Cardiac septum (tissue), 1 donor: ENCODE data around the gene LMBR1. TPM values are rescaled to one million over a fixed set of nuclear protein-coding genes. Genes with fewer than 3 reads are reported as not detected.

Source experiments
- DNase-seq: peaks from one replicate; pipeline ENCODE4 v3.0.0-alpha.2; 2020; ENCODE audit warnings: low spot score
- intact Hi-C: fragments of 100-400 bp; cut with DNase I; formaldehyde crosslinking; loops from one replicate; pipeline ENCODE4 v1.14.0; 2022
- total RNA-seq: library from RNA; stranded (reverse); fragmentation: NEBNext Ultra II Directional; extraction: Animal tissue kit (Norgen Biotek cat#: 25700); gene quantifications from one replicate; pipeline ENCODE4 v1.2.1, GENCODE V29; 2021
- donor health status: DM: no; HTN: no; CAD: no.

Gene LMBR1
- total RNA-seq, 1 donor from 2014 or later: 40.3 TPM

DNA sequence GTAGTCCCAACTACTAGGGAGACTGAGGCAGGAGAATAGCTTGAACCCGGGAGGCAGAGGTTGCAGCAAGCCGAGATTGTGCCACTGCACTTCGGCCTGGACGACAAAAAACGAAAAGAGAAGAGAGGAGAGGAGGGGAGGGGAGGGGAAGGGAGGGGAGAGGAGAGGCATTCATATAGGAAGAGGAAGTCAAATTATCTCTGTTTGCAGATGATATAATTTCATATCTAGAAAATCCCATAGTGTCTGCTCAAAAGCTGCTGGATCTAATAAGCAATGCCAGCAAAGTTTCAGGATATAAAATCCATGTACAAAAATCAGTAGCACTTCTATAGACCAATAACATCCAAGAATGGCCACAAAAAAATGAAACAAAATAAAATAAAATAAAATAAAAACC is 120.3 kb downstream of the LMBR1 start:
- intact Hi-C loops: no loop called here
- DNase-seq: no peak

DNA sequence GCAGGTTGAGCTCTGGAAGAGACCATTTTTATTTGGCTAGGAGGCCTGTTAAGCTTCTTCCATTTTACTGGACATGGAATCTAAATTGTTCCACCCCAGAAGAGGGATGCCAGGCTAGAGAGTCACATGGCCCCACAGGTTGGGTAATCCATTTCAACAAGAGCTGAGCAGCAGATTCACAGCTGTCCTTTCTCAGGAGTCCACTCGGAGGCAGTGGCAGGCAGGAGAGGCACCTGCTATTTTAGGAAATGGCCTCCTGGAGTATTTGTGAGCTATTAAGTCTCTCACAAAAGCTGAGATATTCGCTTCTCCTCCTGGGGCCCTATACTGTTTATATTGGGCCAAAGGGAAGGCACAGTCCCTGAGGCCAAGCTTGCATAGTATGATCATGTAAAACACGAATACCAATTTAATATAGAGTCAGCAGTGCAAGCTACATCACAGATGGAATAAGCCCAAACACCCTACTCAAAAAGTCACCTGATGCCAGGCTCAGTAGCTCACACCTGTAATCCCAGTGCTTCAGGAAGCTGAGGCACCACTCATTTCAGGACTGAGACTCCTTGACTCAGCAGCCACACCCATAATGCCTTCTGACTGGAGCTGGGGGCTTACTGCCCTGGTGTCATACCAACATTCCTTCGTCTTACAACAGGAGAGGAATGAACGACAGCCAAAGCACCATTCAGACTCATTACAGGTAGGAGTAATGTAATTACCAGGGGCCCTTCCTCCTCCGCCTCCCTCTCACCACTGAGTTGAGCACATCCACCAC is 124.1 kb downstream of the LMBR1 start:
- intact Hi-C loops: loop anchor here (10.0 kb wide), 1 partner anchor 974 kb away; no protein-coding TSS in a partner anchor
- DNase-seq: no peak

DNA sequence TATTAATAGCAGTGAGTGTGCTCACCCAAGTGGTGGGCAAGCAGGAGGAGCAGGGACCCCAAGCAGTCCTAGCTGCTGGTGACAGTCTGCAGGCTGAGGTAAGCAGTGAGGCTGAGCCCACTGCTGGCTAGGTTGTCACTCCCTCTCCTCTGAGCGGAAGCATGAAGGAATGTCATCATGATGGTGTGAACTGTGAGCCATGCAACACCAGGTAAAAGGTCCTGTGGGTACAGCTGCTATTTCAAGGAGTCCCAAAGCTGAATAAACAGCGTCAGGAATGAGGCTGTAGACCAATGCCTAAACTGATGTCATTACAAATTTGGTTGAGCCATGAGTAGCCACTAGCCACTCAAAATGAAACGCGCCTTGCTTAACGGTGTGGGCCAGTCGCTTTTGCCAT is 126.3 kb downstream of the LMBR1 start:
- intact Hi-C loops: loop anchor here (10.0 kb wide), 1 partner anchor 972 kb away; no protein-coding TSS in a partner anchor
- DNase-seq: no peak

DNA sequence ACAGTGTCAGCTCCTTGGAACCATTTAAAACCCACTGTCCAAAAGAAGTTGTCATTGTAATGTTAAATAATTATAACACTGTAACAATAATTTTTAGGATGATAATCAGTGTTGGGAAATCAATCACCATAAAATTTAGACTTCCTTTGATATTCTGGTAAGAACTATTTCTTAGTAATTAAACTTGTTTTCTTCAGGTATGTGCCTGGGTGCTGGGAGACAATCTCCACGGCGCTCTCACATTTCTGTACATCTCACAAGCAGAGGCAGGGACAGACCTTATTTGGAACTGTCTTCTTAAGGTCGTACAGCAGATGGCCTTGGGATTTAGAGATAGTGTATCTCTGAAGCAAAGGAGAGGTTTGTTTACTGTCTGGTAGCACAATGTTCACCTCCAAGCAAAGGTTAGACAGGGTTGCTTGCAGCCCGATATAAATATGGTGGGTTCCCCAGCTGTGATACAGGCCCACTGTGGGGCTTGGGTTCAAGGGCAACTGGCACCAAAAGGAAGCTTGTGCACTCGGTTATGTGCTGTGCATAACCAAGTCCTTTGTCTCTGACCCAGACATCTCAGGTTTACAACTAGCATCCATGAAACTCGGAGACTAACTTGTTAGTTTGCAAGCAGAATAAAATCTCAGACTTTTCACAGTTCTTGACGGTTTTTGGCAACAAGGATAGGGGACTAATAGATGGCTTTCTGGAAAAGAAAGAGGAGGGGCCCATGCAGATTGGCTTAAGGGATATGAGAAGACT is 126.9 kb downstream of the LMBR1 start:
- DNase-seq: no peak
- intact Hi-C loops: loop anchor here (10.0 kb wide), 1 partner anchor 971 kb away; no protein-coding TSS in a partner anchor

DNA sequence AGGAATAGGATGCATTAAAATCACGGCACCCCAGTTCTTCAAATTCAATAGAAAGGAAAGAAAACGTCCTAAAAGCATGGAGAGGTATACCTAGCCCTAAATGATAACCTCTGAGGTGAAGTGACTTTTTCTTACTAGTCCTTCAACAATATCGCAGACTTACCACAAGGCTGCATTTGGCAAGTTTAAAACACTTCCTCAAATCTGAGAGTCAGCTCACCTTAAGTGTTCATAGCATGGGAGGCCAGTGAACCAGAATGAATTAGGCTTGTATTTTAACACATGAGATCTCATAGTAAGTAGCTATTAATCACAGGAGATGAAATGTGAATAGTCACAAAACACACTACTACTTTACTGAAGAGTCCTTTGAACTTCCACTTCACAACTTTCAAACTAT is 128.2 kb downstream of the LMBR1 start:
- DNase-seq: no peak
- intact Hi-C loops: loop anchor here (10.0 kb wide), 1 partner anchor 970 kb away; no protein-coding TSS in a partner anchor

DNA sequence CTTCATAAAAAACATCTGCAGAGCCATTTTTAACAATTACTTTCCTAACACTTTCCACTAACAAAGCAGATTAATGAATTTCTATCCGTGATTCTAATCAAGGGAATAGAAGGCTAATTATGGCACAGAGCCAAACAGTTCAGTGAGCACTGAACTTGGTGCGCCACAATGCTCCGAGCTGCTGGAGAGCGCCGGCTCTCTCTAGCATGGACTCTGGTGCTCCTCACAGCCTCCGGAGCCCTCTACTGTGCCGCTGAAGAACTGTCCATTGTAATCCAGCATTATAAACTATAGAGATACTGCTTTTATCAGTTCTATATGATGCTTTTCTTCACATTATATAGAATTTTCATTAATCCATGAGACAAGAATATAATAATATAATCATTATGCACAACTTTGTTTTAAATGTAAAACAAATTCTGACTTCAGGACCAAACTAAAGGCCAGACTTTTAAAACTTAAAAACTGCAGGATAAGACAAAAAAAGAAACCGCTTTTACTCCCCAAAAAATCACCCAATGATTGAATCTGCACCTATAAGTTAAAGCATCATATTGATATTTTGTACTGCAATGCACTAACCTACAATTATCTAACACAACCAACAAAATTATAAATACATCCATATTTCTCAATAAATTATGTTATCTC is 128.8 kb downstream of the LMBR1 start:
- intact Hi-C loops: loop anchor here (10.0 kb wide), 1 partner anchor 969 kb away; no protein-coding TSS in a partner anchor
- DNase-seq: no peak

DNA sequence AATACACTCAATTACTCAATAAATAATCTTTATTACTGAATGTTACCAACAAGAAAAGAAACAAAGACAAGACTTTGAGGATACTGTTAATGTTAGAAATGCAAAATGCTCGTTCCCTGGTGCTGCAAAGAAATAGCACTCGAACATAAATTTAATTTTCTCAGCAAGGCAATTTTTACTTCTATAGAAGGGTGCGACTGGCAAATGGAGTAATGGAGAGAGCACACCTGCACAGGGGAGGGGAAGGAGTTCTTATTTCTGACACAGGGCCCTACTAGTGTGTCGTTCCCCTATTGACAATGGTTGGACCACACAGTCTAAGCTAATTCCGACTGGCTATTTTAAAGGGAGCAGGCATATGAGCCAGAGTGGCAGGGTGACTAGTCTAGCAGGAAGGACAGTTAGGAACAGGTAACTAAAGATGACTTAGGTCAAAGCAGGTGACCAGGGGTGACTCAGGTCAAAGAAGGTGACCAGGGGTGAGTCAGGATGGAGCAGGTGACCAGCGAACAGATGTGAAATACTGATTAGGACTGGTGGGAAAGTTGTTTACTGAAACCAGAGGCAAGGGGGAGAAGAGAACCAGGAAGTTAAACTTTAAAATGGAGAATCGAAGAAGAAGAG is 133.3 kb downstream of the LMBR1 start:
- intact Hi-C loops: loop anchor here (10.0 kb wide), 1 partner anchor 965 kb away; no protein-coding TSS in a partner anchor
- DNase-seq: no peak

DNA sequence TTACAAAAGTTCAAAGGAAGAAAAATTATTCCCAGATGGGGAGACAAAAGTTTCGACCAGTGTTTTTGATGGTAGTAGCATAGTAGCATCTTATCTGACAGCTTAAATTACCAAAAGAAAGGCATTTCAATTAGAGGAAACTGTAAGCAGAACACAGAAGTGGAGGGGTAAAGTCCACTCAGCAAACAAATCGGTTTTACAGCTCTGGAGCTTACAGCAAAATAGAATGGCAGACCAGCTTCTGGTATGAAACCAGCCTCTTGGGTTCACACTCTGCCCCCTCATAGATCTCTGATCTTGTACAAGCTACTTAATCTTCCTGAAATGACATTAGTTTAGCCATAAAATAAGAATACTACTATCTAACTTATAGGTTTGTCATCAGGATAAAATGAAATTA is 133.8 kb downstream of the LMBR1 start:
- intact Hi-C loops: no loop called here
- no peak for DNase-seq

DNA sequence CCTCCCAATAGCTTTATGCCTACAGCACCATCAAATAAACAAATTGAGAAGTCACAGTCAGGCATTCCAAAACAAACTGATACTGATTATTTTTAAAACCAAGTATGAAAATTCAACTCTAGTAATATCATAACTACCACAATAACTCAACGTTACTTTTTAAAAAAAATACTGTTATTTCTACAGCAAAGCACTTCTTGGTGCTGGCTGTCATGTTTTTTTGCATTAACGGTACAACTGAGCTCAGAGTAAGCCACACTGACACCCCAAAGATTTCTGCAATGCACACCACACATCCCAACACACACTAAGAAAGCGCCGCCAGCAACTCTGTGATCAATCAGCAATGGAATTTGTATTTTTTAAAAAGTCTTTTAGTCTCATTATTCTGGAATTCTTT is 138.8 kb downstream of the LMBR1 start:
- no peak for DNase-seq
- intact Hi-C loops: no loop called here

DNA sequence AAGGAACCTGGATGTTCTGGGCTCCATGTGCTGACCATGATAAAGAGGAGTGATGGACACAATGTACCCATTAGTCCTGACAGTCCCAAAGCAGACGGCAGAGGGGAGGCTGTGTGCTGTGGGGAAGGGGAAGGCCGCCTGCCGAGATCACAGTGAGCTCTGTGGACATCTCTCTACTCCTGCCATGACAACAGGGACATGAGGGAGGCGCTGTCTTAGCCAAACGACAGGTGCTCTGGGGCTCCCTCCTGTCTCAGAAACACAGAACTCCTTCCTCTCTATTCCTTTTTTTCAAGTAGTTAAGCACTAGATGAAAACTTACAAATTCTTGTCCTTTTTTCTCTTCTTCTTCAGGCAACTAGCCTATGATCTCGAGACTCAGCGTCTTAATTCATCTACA is 139.4 kb downstream of the LMBR1 start:
- no peak for DNase-seq
- intact Hi-C loops: no loop called here

DNA sequence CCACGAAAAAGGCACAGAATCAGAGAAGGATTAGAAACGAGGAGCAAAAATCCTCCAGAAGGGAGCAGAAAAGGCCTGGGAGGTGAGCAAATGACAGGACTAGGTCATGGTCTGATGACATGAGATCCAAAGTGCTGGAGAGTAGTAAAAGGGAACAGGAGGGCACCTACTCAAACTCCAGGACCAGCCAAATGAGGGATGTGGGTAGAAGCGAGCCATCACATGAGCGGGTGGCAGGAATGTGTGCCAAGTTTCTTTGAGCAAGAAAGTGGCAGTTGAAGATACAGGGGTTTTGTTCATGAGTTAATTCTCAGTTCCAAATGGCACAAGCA is 139.8 kb downstream of the LMBR1 start:
- no peak for DNase-seq
- intact Hi-C loops: no loop called here

DNA sequence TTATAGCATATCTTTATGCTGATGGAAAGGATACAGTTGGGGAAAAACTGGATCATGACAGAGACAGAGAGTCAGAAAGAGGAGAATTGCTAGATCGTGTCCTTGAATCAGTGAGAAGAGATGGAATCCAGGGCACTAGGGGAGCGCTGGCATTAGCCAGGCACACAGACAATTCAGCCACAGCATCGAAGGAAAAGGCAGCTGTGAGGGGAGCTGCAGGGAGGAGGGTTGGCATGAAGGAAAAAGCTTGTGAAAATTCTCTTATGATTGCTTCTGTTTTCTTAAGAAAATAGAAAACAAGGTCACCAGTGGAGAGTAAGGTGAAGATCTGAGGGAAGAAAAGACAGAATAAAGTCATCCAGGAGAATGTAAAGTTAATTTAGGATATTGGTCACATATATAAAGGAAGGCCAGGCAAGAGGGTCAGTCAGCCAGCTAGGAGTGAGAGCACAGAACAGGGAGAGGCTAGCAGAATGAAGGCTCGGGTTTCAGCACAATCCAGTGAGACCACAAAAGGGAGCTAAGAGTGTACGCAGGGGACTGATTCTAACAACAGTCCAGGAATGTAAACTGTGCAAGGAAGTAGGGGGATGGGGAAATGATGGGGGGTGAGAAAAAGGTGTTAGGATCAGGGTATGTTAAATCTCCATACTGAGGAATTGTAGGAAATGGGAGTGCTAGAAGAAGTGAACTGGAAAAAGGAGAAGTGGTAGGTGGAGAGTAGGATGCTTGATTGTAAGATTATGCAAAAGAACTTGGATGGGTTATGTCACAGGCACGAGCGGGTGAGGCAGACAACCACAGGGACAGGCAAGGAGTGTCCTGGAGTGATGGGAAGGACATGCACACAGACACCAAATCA is 140.4 kb downstream of the LMBR1 start:
- intact Hi-C loops: no loop called here
- DNase-seq: no peak

DNA sequence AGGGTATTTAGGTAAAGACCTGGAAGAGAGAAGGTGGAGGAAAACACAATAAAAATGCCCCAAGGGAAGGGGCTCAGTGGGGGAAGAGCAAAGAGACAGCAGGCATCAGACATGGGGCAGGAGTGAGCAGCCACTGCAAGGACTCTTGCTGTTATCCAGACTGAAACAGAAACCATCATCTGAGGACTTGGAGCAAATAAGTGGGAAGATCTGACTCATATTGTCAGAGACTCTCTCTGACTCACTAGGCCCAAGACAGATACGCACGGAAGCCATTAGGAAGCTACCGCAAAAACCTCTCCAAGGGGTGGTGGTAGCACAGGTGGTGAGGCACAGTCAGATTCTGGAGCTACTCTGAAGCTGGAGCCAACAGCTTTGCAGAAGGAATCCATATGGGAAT is 141.7 kb downstream of the LMBR1 start:
- DNase-seq: no peak
- intact Hi-C loops: no loop called here

DNA sequence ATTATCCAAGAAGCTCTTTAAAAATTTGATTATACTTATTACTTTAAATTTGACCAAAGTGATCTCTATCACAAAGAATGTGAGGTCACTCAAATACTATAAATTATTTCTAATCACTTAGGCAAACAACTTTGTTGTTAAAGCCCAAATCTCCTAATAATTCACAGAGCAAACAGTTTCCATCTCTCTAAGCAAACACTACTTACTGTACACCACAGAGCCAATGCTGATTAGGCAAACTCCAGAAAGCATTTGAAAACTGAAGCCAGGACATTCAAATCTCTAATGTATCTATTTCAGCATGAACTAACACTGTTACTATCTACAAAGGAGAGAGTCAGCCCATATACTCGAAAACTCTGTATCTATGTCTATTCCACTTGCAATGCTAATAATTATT is 145.3 kb downstream of the LMBR1 start:
- intact Hi-C loops: no loop called here
- no peak for DNase-seq

DNA sequence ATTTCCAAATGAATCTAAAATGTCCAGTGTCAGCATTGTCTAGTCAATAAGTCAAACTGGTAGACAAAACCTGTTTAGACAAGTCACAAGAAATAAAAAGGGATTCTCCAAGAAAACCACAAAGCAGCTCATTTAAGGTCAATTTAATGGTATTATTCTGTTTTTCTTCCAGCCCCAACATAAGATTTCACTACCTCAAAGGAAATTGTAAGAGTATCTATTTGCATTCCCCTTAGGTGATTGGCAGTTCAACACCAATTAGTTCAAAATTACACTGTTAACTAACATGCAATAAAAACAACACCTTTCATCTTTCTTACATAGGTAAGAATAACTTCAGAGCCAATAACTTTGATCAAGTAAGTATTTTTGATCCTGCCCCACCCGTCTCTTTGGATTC is 146.1 kb downstream of the LMBR1 start:
- intact Hi-C loops: no loop called here
- DNase-seq: no peak

DNA sequence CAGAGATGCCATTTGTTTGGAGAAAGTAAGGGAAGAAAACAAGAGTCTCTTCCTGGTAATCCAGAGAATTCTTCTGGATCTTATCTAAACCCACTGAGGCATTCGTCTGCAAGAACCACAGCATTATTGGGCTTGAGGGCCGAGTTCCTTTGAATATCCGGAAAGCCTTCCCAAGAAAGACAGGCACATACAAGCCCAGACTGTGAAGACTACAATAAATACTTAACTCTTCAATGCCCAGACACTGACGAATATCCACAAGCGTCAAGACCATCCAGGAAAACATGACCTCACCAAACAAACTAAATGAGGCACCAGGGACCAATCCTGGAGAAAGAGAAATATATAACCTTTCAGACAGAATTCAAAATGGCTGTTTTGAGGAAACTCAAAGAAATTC is 153.4 kb downstream of the LMBR1 start:
- no peak for DNase-seq
- intact Hi-C loops: no loop called here

DNA sequence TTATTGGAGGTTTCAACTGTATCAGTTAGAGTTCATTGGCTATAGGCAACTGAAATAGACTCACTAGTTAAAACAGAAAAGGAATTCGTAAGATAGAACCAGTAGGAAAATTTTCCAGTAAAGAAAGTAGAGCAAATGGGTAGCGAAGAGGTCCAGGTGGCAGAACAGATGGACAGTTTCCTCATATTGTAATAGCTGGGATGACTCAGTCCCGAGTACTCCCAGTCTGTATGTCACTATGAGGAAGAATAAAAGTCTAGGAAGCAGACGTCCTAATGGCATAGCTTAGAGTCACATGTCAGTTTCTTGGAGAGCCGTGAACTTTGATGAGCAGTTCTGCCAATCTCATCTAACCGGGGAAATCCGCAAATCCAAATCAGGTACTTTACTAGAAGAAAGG is 157.1 kb downstream of the LMBR1 start:
- DNase-seq: no peak
- intact Hi-C loops: no loop called here

DNA sequence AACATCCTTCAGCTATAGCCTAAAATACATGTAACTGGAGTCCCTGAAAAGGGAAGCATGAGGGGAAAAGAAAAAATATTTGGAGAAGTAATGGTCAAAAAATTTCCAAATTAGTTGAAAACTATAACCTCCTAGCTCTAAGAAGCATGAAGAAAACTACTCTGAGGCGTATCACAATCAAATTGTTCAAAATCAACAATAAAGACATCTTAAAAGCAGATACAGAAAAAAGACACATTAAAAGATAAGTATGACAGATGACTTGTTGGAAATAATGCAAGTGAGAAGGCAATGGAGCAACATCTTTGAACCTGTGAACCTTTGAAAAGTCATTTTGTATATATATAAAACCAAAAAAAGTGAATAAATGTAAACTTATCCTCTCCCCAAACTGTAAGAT is 159.3 kb downstream of the LMBR1 start:
- DNase-seq: no peak
- intact Hi-C loops: no loop called here

DNA sequence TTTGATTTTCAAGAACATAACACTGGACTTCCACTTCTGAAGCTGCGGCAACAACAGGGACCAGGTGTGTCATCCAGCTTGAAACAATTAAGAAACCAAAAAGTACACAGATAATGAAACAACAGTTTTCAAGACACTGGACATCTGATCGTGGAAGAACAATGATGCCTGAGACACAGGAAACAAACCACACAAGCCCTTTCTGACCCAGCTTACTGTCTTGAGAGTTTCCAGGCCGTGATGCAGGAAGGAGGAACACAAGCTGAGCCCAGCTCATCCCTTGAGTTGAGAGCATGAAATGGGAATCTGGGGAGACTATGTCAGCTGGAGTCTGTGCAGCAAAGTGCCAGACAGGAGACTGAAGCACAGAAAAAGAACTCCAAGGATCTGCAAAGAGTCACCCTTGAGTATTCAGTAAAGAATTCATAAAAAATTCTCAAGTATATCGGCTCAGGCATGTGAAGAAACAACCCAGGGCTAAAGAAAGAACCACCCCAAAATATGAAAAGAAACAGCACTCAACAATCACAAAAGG is 160.8 kb downstream of the LMBR1 start:
- intact Hi-C loops: no loop called here
- no peak for DNase-seq
